ENCODE measurements around the gene MRPL39.
A peak's percentile ranks its signal among the peaks of the same experiment; 100 is the strongest.
"Not testable (repeated sequence)": the region's sequence is repeated elsewhere in the genome, so short reads cannot be mapped to it uniquely, and the experiment has no call there.

MRPL39 gene

GRCh38 chr21:25638660-25639550 lies 31.6 kb upstream of the MRPL39 start, which contains the start of gene JAM2:
TSS of gene JAM2 (plus strand) at chr21:25639258. CDS start at chr21:25639822, 564 bp downstream.
- Histone ChIP-seq H3K4me1 (ENCODE audit: control insufficient read depth, insufficient read depth, low read length, poor library complexity, severe bottlenecking) (peaks cover 4% of the 10 kb centered on the region), H3K36me3 (ENCODE audit: control insufficient read depth, insufficient read depth, low read length) (no peaks in the 10 kb centered on the region), H3K4me3 (ENCODE audit: insufficient read depth, low read depth, low read length, poor library complexity, severe bottlenecking) (peak within 1 kb of the TSS; percentile 68), H3K27me3 (replicated peaks; ENCODE audit: control insufficient read depth, insufficient read depth, low read length, poor library complexity, severe bottlenecking) (peaks cover 3% of the 10 kb centered on the region), H3K9me3 (ENCODE audit: control insufficient read depth, low read length) (no peaks in the 10 kb centered on the region), H3K27ac (ENCODE audit: insufficient read depth, low read length, poor library complexity, severe bottlenecking) (no peak within 1 kb of the TSS)
- DNase-seq, result peak in 2 of 3 donors; percentile 1 to 16

DNA sequence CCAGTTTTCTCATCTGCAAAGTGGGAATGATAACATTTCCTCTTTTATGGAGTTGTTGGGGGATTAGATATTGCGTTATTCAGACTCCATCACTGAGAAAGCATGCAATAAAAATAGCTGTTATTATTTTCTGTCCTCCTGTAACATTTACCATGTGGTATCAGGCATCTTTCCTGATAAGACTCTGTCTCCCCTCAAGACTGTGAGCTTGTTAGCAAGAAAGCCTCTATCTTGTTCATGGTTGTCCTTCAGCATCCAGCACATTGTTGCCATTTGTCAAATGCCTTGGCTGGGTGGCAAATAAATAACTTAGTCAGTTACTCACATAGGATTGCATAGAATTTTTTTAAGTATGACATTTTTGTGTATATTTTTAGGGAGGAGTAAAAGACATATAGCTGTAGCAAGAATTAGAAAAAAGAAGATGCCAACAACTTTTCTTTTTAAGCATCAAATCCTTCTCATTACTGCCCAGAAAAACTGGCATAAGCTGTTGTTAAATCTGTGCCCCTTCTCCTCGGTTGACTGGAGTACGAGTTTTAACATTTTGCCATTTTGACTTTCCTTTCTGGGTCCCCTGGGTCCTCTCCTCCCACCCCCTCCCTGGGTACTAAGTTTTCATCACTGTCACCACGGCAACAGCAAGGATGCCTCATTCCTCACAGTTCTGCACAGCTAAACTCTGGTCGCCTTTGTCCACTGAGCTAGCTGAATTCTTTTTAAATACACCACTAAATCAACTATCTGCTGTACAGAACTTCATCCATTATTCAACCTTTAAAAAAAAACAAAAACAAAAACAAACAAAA lies 30.8 kb upstream of the MRPL39 start:
- no peak overlapping the region for H3K27ac ChIP-seq (ENCODE audit: insufficient read depth, low read length, poor library complexity, severe bottlenecking)
- H3K4me1 ChIP-seq (ENCODE audit: control insufficient read depth, insufficient read depth, low read length, poor library complexity, severe bottlenecking), result peaks cover 4% of the 10 kb centered on the region
- no peak overlapping the region for H3K4me3 ChIP-seq (ENCODE audit: insufficient read depth, low read depth, low read length, poor library complexity, severe bottlenecking)
- peaks cover 3% of the 10 kb centered on the region for H3K27me3 ChIP-seq (replicated peaks; ENCODE audit: control insufficient read depth, insufficient read depth, low read length, poor library complexity, severe bottlenecking)
- no peaks in the 10 kb centered on the region for H3K36me3 ChIP-seq (ENCODE audit: control insufficient read depth, insufficient read depth, low read length)
- no peak for DNase-seq
- no peaks in the 10 kb centered on the region for H3K9me3 ChIP-seq (ENCODE audit: control insufficient read depth, low read length)

DNA sequence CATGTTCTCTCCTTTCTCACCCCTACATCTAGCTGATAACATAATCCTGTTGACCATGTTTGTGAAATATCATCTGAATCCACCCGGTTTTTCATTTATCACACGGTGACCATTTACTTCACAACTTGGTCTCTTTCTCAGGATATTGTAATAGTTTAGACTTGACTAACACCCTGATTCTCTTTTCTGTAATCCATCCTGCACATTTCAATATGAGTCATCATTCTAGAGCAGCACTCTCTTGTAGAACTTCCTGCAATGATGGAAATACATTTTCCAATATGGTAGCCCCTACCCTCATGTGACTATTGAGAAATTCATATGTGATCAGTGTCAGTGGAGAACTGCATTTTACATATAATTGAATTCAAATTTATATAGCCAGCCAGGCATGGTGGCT lies 29.4 kb upstream of the MRPL39 start:
- Histone ChIP-seq H3K4me3 (ENCODE audit: insufficient read depth, low read depth, low read length, poor library complexity, severe bottlenecking) (no peak overlapping the region), H3K4me1 (ENCODE audit: control insufficient read depth, insufficient read depth, low read length, poor library complexity, severe bottlenecking) (peaks cover 4% of the 10 kb centered on the region), H3K27ac (ENCODE audit: insufficient read depth, low read length, poor library complexity, severe bottlenecking) (no peak overlapping the region), H3K9me3 (ENCODE audit: control insufficient read depth, low read length) (no peaks in the 10 kb centered on the region), H3K27me3 (replicated peaks; ENCODE audit: control insufficient read depth, insufficient read depth, low read length, poor library complexity, severe bottlenecking) (peaks cover 3% of the 10 kb centered on the region), H3K36me3 (ENCODE audit: control insufficient read depth, insufficient read depth, low read length) (no peaks in the 10 kb centered on the region)
- no peak for DNase-seq

GRCh38 chr21:25635310-25635709 lies 28.0 kb upstream of the MRPL39 start:
- Histone ChIP-seq H3K27me3 (replicated peaks; ENCODE audit: control insufficient read depth, insufficient read depth, low read length, poor library complexity, severe bottlenecking) (peaks cover 3% of the 10 kb centered on the region), H3K9me3 (ENCODE audit: control insufficient read depth, low read length) (no peaks in the 10 kb centered on the region), H3K4me1 (ENCODE audit: control insufficient read depth, insufficient read depth, low read length, poor library complexity, severe bottlenecking) (peaks cover 3% of the 10 kb centered on the region), H3K4me3 (ENCODE audit: insufficient read depth, low read depth, low read length, poor library complexity, severe bottlenecking) (no peak overlapping the region), H3K36me3 (ENCODE audit: control insufficient read depth, insufficient read depth, low read length) (no peaks in the 10 kb centered on the region), H3K27ac (ENCODE audit: insufficient read depth, low read length, poor library complexity, severe bottlenecking) (no peak overlapping the region)
- no peak for DNase-seq

- Histone ChIP-seq H3K36me3 (ENCODE audit: control insufficient read depth, insufficient read depth, low read length) (no peaks in the 10 kb centered on the region), H3K27ac (ENCODE audit: insufficient read depth, low read length, poor library complexity, severe bottlenecking) (no peak overlapping the region), H3K27me3 (replicated peaks; ENCODE audit: control insufficient read depth, insufficient read depth, low read length, poor library complexity, severe bottlenecking) (no peaks in the 10 kb centered on the region), H3K9me3 (ENCODE audit: control insufficient read depth, low read length) (no peaks in the 10 kb centered on the region), H3K4me3 (ENCODE audit: insufficient read depth, low read depth, low read length, poor library complexity, severe bottlenecking) (no peak overlapping the region), H3K4me1 (ENCODE audit: control insufficient read depth, insufficient read depth, low read length, poor library complexity, severe bottlenecking) (no peaks in the 10 kb centered on the region)
- DNase-seq, result no peak
Measured at GRCh38 chr21:25632296-25632695, 25.0 kb upstream of the MRPL39 start.

DNA sequence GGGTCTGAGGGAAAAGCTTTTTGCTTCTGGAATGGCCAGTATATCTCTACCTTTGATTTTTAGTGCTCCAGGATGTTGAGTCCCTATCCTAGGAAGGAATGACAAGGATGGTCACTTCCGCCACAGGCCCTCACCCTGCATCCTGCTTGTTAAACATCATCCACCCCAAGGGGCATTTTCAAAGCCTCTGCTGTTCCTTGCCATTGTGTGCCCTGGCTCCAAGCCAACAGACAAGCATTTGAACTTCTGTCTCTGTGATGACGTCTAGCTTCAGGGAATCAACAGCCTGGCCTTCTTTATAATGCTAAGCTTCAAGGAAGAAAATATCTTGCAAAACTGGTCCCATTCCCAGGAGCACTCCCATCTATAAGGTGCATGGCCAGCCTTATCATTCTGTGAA lies 19.5 kb upstream of the MRPL39 start:
- Histone ChIP-seq H3K36me3 (ENCODE audit: control insufficient read depth, insufficient read depth, low read length) (no peaks in the 10 kb centered on the region), H3K9me3 (ENCODE audit: control insufficient read depth, low read length) (no peaks in the 10 kb centered on the region), H3K27me3 (replicated peaks; ENCODE audit: control insufficient read depth, insufficient read depth, low read length, poor library complexity, severe bottlenecking) (no peaks in the 10 kb centered on the region), H3K4me1 (ENCODE audit: control insufficient read depth, insufficient read depth, low read length, poor library complexity, severe bottlenecking) (no peaks in the 10 kb centered on the region), H3K4me3 (ENCODE audit: insufficient read depth, low read depth, low read length, poor library complexity, severe bottlenecking) (no peak overlapping the region), H3K27ac (ENCODE audit: insufficient read depth, low read length, poor library complexity, severe bottlenecking) (no peak overlapping the region)
- no peak for DNase-seq

- not testable (repeated sequence) for H3K36me3 ChIP-seq (ENCODE audit: control insufficient read depth, insufficient read depth, low read length); H3K27me3 ChIP-seq (replicated peaks; ENCODE audit: control insufficient read depth, insufficient read depth, low read length, poor library complexity, severe bottlenecking); H3K4me1 ChIP-seq (ENCODE audit: control insufficient read depth, insufficient read depth, low read length, poor library complexity, severe bottlenecking); DNase-seq; H3K27ac ChIP-seq (ENCODE audit: insufficient read depth, low read length, poor library complexity, severe bottlenecking); H3K9me3 ChIP-seq (ENCODE audit: control insufficient read depth, low read length); H3K4me3 ChIP-seq (ENCODE audit: insufficient read depth, low read depth, low read length, poor library complexity, severe bottlenecking)
Measured at GRCh38 chr21:25625776-25626555, 18.7 kb upstream of the MRPL39 start.

- DNase-seq, result no peak
- no peaks in the 10 kb centered on the region for H3K36me3 ChIP-seq (ENCODE audit: control insufficient read depth, insufficient read depth, low read length)
- no peak overlapping the region for H3K4me3 ChIP-seq (ENCODE audit: insufficient read depth, low read depth, low read length, poor library complexity, severe bottlenecking)
- H3K4me1 ChIP-seq (ENCODE audit: control insufficient read depth, insufficient read depth, low read length, poor library complexity, severe bottlenecking), result no peaks in the 10 kb centered on the region
- no peaks in the 10 kb centered on the region for H3K27me3 ChIP-seq (replicated peaks; ENCODE audit: control insufficient read depth, insufficient read depth, low read length, poor library complexity, severe bottlenecking)
- H3K27ac ChIP-seq (ENCODE audit: insufficient read depth, low read length, poor library complexity, severe bottlenecking), result no peak overlapping the region
- no peaks in the 10 kb centered on the region for H3K9me3 ChIP-seq (ENCODE audit: control insufficient read depth, low read length)
Measured at GRCh38 chr21:25625036-25625435, 17.8 kb upstream of the MRPL39 start.

- Histone ChIP-seq H3K27me3 (replicated peaks; ENCODE audit: control insufficient read depth, insufficient read depth, low read length, poor library complexity, severe bottlenecking) (no peaks in the 10 kb centered on the region), H3K9me3 (ENCODE audit: control insufficient read depth, low read length) (no peaks in the 10 kb centered on the region), H3K36me3 (ENCODE audit: control insufficient read depth, insufficient read depth, low read length) (no peaks in the 10 kb centered on the region), H3K27ac (ENCODE audit: insufficient read depth, low read length, poor library complexity, severe bottlenecking) (no peak overlapping the region), H3K4me3 (ENCODE audit: insufficient read depth, low read depth, low read length, poor library complexity, severe bottlenecking) (no peak overlapping the region), H3K4me1 (ENCODE audit: control insufficient read depth, insufficient read depth, low read length, poor library complexity, severe bottlenecking) (no peaks in the 10 kb centered on the region)
- no peak for DNase-seq
Measured at GRCh38 chr21:25624511-25624910, 17.2 kb upstream of the MRPL39 start.

Measured in effector memory CD4-positive, alpha-beta T cell (primary cell).